ENCODE results near the gene SYNPR.

DNA sequence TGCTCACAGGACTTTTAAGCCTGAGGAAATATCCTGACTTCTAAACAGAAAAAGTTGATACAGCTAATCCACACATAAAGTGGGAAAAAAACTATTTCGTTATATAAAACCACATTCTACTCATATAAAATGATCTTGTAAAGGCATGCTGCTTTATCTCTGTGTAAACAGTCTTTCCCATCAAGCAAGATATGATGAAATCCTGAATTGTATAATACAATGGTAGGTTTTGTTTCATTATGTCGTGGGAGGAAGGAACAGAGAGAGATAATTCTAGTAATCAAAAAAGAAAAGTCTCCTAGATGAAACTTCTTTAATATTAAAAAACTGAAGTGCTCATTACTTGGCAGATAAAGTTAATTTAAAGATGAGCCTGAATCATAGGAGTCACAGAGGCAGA is 281.8 kb downstream of the SYNPR start:
- TF ChIP-seq EZH2 (IDR thresholded peaks at IDR 0.05; ENCODE audit: borderline replicate concordance, low read length) (no peak), CTCF (IDR thresholded peaks at IDR 0.05; ENCODE audit: low read length) (no peak)

Measured in OCI-LY1 (cell line).